C4-2B (cell line): ENCODE measurements around the gene RTKN2.

ENCODE experiments used
- ZFX ChIP-seq: fragments of 450-650 bp; IDR thresholded peaks from 2 replicates; pipeline ENCODE4 v1.6.1; 2017
- TF ChIP-seq, protein P1 (sequence below): fragments of 450-650 bp; conservative IDR thresholded peaks from 2 replicates; pipeline ENCODE4 v1.5.1; 2017; ENCODE audit warnings: mild to moderate bottlenecking

- TF ChIP-seq, protein P1, sequence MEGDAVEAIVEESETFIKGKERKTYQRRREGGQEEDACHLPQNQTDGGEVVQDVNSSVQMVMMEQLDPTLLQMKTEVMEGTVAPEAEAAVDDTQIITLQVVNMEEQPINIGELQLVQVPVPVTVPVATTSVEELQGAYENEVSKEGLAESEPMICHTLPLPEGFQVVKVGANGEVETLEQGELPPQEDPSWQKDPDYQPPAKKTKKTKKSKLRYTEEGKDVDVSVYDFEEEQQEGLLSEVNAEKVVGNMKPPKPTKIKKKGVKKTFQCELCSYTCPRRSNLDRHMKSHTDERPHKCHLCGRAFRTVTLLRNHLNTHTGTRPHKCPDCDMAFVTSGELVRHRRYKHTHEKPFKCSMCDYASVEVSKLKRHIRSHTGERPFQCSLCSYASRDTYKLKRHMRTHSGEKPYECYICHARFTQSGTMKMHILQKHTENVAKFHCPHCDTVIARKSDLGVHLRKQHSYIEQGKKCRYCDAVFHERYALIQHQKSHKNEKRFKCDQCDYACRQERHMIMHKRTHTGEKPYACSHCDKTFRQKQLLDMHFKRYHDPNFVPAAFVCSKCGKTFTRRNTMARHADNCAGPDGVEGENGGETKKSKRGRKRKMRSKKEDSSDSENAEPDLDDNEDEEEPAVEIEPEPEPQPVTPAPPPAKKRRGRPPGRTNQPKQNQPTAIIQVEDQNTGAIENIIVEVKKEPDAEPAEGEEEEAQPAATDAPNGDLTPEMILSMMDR = no peak
- TF ChIP-seq ZFX = no peak
Observed at GRCh38 chr10:62180677-62181076, 88.0 kb downstream of the RTKN2 start.
